GM21529 (cell line): ENCODE data around the gene SIX6.
"Not testable (repeated sequence)": the region's sequence is repeated elsewhere in the genome, so short reads cannot be mapped to it uniquely, and the experiment has no call there.

Source experiments
- ATAC-seq: cut with Tn5 transposase; IDR thresholded peaks from one replicate; pipeline ENCODE4 v1.9.1; 2021; ENCODE audit not compliant: unreplicated experiment

The SIX6 gene

DNA sequence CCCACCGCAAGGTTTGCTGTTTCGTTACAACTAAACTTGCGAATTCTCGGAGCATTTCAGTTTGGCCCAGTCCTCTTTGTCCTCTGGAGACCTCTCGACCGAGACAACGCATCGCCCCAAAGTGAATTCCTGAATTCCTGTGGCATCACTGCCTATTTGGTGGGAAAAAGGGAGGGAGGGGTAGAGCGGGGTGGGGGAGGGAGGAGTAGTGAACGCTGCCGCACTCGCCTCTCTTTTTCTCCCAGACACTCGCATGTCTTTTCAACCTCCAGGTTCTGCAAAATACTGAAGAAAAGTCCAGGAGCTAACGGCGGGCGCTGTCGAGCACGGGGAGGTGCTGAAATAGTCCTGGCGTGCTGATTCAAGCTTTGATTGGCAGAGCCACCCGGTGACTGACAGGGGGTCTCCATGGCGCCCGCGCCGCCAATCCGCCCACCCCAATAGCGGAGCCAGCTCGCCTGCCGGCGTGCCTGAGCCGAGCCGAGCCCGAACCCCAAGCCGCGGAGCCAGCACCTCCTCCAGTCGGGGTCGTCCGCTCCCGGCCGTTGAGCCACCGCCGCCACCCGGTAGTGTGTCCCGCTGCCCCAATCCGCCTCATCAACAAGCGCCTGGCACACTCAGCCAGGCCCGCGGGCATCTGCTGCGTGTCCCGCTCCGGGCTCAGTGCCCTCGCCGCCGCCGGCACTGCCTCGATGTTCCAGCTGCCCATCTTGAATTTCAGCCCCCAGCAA lies at the start of gene SIX6:
Gene SIX6, plus strand, starts transcription at position 440 of the 731 bp plus-strand sequence. Its CDS starts 253 bp downstream, at position 693.
- ATAC-seq: no peak

- ATAC-seq: not testable (repeated sequence)
Observed at GRCh38 chr14:60480248-60480647, 28.7 kb upstream of the SIX6 start.

- no peak for ATAC-seq
Observed at GRCh38 chr14:60482743-60483142, 26.2 kb upstream of the SIX6 start.

DNA sequence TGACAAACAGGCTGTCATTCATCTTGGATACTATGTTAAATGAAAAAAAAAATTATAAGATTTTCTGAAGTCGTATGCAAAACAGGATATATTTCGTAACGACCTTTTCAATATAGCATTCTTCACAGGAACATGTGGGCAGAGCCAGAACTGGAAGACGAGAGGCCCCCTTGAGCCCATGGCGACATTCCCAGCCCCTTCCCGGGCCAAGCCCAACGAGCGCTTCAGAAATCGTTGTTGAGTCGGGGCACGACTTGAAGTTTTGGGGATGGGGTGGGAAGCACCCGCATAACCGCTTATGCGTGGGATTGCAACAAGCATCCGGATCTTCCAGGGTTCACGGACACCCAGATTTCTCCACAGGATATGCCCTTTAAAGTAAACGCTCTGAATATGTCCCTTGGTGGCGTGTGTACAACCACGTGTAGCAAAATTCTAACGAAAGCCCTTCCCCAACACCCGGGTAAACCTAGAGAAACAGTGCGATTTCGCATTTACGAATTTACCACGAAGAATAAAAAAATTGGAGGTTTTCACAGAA lies 23.8 kb upstream of the SIX6 start:
- ATAC-seq: no peak

- no peak for ATAC-seq
Observed at GRCh38 chr14:60485598-60486251, 23.2 kb upstream of the SIX6 start, which contains the start of gene C14orf39. Gene C14orf39 (minus strand): TSS chr14:60486063. CDS start chr14:60485078, 985 bp downstream.

- ATAC-seq: no peak
Observed at GRCh38 chr14:60487211-60487610, 21.7 kb upstream of the SIX6 start.

DNA sequence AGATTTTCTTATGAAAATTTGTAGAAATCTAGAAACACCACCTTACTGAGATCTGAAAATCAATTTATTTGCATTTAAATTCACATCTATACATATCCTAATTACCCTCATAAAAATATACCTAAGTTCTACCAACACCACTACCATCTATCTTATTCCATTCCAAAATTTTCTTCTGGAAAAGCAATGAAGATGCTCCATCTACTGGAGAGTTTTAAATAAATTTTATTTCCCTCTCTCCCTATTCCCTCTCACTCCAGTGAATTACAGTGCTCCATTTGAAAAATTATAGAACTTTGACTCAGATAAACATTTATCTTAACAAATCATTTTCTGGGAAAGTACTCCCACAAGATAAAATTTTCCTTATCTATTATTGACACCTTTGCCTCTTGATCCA lies 20.8 kb upstream of the SIX6 start:
- ATAC-seq: no peak

GRCh38 chr14:60490270-60490669 lies 18.7 kb upstream of the SIX6 start:
- ATAC-seq: no peak

DNA sequence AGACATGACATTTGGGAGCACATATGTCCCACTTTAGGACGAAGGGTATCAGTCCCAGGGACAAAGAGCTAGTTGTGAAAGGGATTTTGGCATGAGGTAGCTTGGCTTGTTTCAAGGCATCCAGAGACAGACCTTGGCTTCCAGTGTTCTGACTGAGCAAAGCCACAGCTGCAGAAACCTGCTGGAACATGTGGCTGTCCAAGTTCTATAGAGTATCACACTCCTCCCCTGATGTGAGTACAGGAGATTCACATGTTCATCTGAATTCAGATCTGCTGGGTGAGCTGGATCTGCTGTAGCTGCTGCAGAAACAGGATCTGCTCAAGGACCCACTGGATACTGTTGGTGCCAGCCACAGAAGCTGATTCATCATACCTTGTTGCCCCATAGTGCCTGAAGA lies 13.0 kb upstream of the SIX6 start:
- ATAC-seq: no peak

GRCh38 chr14:60502541-60502940 lies 6.4 kb upstream of the SIX6 start:
- no peak for ATAC-seq

DNA sequence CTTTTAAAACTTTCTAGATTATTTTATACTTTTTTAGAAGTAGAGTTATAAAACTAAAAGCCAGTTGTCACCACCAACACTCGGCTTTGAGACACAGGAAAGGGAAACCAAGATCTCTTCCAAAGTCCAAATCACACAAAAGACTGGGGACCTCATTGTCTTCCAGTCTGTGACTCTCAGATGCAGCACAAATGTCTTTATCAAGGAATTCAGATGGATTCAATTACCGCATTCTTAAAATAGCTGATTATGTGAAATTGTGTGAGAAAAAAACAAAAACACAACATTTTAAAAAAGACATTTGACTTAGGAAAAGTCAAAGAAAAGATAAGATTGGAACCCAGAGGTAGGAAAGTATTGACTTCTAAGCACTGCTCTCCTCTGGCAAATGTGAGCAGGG lies 3.5 kb upstream of the SIX6 start:
- ATAC-seq: no peak

- ATAC-seq: no peak
Observed at GRCh38 chr14:60506010-60506409, 2.9 kb upstream of the SIX6 start.

DNA sequence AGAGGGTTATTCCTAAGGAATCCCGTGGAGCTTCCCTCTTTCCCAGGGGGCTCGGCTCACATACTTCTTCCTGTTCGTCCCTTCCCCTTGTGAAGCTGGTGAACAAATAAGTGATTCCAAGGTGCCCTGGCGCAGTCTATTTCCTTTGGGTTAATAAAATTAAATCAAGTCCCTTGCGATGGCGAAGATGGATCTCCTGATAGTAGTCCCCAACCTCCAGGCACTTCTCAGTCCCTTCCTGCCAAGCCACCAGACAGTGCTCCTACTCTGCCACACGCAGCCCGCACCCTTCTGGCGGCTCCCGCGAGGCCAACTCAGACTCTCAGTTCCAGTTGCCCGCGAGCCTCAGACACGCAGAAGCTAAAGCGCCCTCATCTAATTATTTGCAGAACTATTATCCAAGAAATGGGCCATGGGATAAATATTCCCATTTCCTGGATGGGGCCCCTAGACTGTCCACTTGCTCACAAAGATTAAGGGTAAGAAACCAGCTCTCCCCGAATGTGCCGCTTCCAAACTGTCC lies 2.4 kb upstream of the SIX6 start:
- ATAC-seq: no peak

DNA sequence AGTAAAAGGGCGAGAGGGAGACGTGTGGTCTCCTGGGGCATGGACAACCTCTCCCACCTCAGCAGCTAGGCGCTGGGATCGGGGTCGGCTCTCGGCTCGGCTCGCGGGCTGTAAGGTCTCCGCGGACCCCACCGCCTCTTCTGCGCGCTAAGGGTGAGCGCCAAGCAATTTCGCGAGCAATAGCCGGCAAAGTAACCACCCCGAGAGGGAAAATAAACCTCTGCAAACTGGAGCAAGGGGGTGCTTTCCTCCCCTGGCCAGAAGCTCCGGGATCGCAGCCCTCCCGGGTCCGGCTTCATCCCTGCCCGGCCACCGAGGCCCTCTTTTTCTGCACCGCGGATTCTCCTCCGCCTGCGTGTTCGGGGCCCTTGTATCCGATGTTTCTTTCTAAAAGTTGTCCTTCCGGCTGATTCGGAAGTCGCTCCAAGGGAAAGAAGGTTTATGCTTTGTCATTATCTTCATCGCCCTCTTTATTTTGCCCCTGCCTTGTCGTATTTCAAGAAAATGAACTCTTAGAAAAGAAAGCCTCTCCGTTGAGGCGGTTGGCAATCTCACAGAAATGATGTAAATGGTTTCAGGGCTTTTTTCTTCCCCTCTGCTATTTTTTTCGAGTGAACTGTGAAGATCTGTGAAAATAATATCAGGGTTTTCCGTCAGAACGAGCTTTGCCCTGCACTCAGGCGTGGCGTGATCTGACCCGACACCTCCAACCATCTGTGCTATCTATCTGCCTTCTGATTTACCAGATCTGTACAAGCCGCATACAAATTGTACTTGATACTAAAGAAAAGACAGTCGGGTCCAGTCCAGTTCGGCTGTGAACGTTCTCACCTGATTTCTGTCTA lies 1.7 kb upstream of the SIX6 start:
- ATAC-seq: no peak

DNA sequence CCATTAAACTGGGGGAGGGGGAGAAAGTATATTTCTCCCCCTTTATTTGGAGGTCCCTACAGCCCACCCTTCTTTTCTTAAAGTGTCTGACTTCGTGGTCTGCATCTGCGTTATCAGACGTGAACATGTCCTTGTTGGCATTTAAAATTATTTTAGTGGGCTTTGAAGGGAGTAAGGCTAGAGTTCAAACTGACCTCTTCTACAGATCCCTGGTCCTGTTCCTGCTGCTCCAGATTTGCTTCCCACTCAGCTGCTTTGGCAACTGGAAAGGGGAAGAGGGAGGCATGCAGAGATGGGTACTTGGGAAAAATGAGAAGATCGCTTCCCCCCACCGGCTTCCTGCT lies 611 bp upstream of the SIX6 start:
- no peak for ATAC-seq

GRCh38 chr14:60509438-60510253 lies 700 bp downstream of the SIX6 start:
- no peak for ATAC-seq

DNA sequence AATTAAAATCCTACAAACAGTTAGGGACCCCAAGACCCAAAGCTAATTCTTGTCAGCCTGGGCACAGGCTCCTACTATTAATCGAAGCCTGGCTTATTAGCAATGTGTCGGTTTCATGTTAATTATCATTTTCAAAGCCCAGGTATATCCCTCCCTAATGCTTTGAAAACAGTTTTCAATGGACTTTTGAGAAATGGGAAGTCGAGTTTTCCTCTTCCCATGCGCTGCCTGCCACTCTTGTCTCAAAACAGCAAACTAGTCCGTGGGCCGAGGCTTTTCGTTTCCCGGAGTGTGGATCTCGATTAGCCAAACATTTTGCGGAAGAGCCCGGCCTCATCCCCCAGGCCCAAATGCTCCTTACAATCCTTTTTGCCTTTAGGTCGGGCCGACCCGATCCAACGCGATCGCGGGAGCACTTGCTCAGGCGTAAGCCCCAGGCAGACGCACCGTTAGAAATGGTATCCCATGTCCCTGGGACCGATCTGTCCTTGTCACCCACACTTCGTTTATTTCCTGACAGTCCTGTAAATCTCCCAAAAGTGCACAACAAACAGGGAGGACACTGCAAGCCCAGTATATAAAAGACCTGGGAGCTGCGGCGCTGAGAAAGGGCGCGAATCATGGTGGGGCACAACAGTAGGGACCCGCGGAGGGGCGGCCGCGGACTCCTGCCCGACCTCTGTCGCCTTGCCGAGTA lies 1.5 kb downstream of the SIX6 start:
- ATAC-seq: no peak

DNA sequence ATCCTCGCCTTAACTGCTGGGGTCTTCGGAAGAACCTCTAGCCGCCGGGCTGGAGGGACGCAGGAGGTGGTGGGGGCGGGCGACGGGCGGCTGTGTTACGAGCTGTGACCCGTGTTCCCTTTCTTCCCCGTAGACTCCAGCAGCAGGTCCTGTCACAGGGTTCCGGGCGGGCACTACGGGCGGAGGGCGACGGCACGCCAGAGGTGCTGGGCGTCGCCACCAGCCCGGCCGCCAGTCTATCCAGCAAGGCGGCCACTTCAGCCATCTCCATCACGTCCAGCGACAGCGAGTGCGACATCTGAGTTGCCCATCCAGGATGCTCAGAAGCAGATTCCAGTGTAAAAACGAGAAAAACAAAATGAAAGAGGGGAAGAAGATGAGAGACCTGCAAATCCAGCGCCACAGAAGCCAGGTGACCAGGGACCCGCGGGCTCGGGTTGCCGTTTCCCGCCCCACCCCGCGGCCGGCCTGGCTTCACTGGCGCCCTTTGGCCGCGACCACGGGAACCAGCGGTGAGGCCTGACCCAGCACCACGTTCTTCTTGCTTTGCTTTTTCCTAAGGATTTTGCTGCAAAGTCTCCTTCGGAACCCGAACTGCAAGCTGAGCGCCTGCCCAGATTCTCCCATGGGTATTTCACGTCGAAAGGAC lies 2.1 kb downstream of the SIX6 start:
- ATAC-seq: no peak

DNA sequence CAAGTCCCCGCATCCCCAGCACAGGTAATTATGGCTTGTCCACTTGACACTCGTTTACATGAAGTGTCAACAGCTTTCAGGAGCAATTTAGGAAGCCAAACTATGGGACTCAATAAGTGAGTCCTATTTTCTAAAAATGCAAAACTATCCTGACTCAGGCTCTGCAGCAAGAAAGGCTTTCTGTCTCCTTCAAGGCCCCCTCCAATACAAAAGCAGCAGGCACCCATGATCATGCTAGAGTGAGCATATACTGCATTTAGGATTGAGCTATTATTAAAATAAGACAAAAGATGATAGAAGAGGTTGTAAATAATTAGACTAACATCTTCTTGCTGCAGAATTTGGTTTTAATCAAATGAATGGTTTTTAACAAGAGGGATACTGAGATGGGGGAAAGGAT lies 3.2 kb downstream of the SIX6 start:
- ATAC-seq: no peak
